H1 (cell line): ENCODE measurements around the gene DDX41. TPM values are rescaled to one million over a fixed set of nuclear protein-coding genes. Genes with fewer than 3 reads are reported as not detected.

Experiments
- CTCF ChIA-PET: fragments of 300-600 bp; sonication (Branson Sonifier 250); formaldehyde crosslinking; loops from one replicate; lab custom pipeline; 2021; ENCODE audit not compliant: partially characterized antibody; lab: Charles Lee
- POLR2A ChIA-PET: fragments of 300-600 bp; sonication (Branson Sonifier 250); formaldehyde crosslinking; loops from one replicate; lab custom pipeline; 2021; ENCODE audit warnings: inconsistent platforms; ENCODE audit not compliant: partially characterized antibody; lab: Charles Lee
- DNase-seq, 2 experiments: peaks; one replicate each; pipeline versions ENCODE4 v3.0.0 to v3.0.0-alpha.2; 2010 to 2022; ENCODE audit warnings: low spot score in 2 of 2, low read depth in 1 of 2, mixed read lengths in 1 of 2
- FAIRE-seq: peaks from 2 replicates; lab custom pipeline; 2011; peaks lifted over from hg19 to GRCh38; lab: Jason Lieb, UNC
- H2AFZ ChIP-seq: 2 replicates; pipeline ENCODE4 v1.8.1; 2012; ENCODE audit warnings: low read length, inconsistent platforms
- H2AK5ac ChIP-seq: 2 replicates; pipeline ENCODE4 v1.6.1; 2013; ENCODE audit warnings: low read depth, low read length
- H2BK120ac ChIP-seq: replicated peaks from 2 replicates; pipeline ENCODE3; 2013; ENCODE audit warnings: low read depth, low read length, inconsistent platforms
- H2BK12ac ChIP-seq: 2 replicates; pipeline ENCODE4 v1.6.1; 2013; ENCODE audit warnings: low read depth, low read length
- H2BK15ac ChIP-seq: 2 replicates; pipeline ENCODE4 v1.6.1; 2013; ENCODE audit warnings: low read length
- H2BK20ac ChIP-seq: 2 replicates; pipeline ENCODE4 v1.6.1; 2013; ENCODE audit warnings: low read length
- H2BK5ac ChIP-seq: 2 replicates; pipeline ENCODE4 v1.6.1; 2013; ENCODE audit warnings: low read depth, low read length
- H3K14ac ChIP-seq: 2 replicates; pipeline ENCODE4 v1.6.1; 2013; ENCODE audit warnings: inconsistent platforms; ENCODE audit not compliant: insufficient read length
- H3K18ac ChIP-seq: 2 replicates; pipeline ENCODE4 v1.6.1; 2013; ENCODE audit warnings: low read length; ENCODE audit errors: extremely low read depth
- H3K23ac ChIP-seq: 2 replicates; pipeline ENCODE4 v1.6.1; 2013; ENCODE audit warnings: inconsistent platforms; ENCODE audit not compliant: insufficient read length
- H3K23me2 ChIP-seq: 2 replicates; pipeline ENCODE4 v1.6.1; 2013; ENCODE audit warnings: low read depth, low read length
- H3K27ac ChIP-seq: 2 replicates; pipeline ENCODE4 v1.6.1; 2011; ENCODE audit warnings: low read depth, low read length, inconsistent platforms
- H3K27me3 ChIP-seq, 4 experiments: replicated peaks in 1 of 4; 1 replicate in 1 of 4; 2 replicates in 3 of 4; pipeline versions ENCODE4 v1.6.1 to v1.8.1; 2011 to 2013; ENCODE audit warnings: low read length in 3 of 4, mild to moderate bottlenecking in 3 of 4, inconsistent platforms in 2 of 4, mixed read lengths in 2 of 4, moderate library complexity in 1 of 4; ENCODE audit not compliant: control insufficient read depth in 3 of 4, insufficient read depth in 3 of 4; ENCODE audit errors: extremely low read depth in 1 of 4
- H3K36me3 ChIP-seq, 4 experiments: 2 replicates each; pipeline versions ENCODE4 v1.6.1 to v1.8.1; 2011 to 2013; ENCODE audit warnings: mild to moderate bottlenecking in 4 of 4, low read length in 3 of 4, moderate library complexity in 2 of 4, control low read depth in 1 of 4, inconsistent platforms in 1 of 4; ENCODE audit not compliant: insufficient read depth in 4 of 4, control insufficient read depth in 2 of 4
- H3K4ac ChIP-seq: replicated peaks from 2 replicates; pipeline ENCODE3; 2013; ENCODE audit warnings: low read length, low read depth, mixed read lengths, inconsistent platforms; ENCODE audit not compliant: insufficient read length
- H3K4me1 ChIP-seq, 4 experiments: replicated peaks in 1 of 4; 1 replicate in 1 of 4; 2 replicates in 3 of 4; pipeline versions ENCODE4 v1.6.1 to v1.8.1; 2011 to 2013; ENCODE audit warnings: low read length in 3 of 4, inconsistent platforms in 2 of 4, mixed read lengths in 1 of 4; ENCODE audit not compliant: insufficient read depth in 4 of 4, control insufficient read depth in 3 of 4
- H3K4me2 ChIP-seq, 2 experiments: 2 replicates each; pipeline versions ENCODE4 v1.6.1 to v1.8.1; 2011 to 2013; ENCODE audit warnings: low read depth in 2 of 2, low read length in 2 of 2, control low read depth in 1 of 2, inconsistent platforms in 1 of 2, mild to moderate bottlenecking in 1 of 2; ENCODE audit not compliant: insufficient read depth in 1 of 2
- H3K4me3 ChIP-seq, 4 experiments: fragments of 200-600, 300-600 bp in 1 of 4; sonication (generic), shearing (Covaris generic), sonication (Bioruptor Twin) in 1 of 4; 2 replicates each; pipeline versions ENCODE4 v1.5.1 to v1.8.1; 2011 to 2016; ENCODE audit warnings: low read length in 4 of 4, low read depth in 3 of 4, control low read depth in 2 of 4, inconsistent platforms in 2 of 4, mild to moderate bottlenecking in 2 of 4, mixed read lengths in 1 of 4, moderate library complexity in 1 of 4; ENCODE audit not compliant: insufficient read depth in 2 of 4; ENCODE audit errors: extremely low read depth in 1 of 4
- H3K56ac ChIP-seq: replicated peaks from 2 replicates; pipeline ENCODE3; 2013; ENCODE audit warnings: low read depth, mild to moderate bottlenecking, mixed read lengths, low read length, inconsistent platforms; ENCODE audit not compliant: insufficient read length
- H3K79me1 ChIP-seq: 2 replicates; pipeline ENCODE4 v1.6.1; 2013; ENCODE audit warnings: low read depth, low read length, control low read depth
- H3K79me2 ChIP-seq, 2 experiments: 2 replicates each; pipeline versions ENCODE4 v1.6.1 to v1.8.1; 2012 to 2013; ENCODE audit warnings: low read length in 2 of 2, mild to moderate bottlenecking in 2 of 2, inconsistent platforms in 1 of 2; ENCODE audit not compliant: insufficient read depth in 2 of 2, control insufficient read depth in 1 of 2
- H3K9ac ChIP-seq, 4 experiments: replicated peaks in 1 of 4; 1 replicate in 1 of 4; 2 replicates in 3 of 4; pipeline versions ENCODE4 v1.6.1 to v1.8.1; 2011 to 2013; ENCODE audit warnings: low read depth in 3 of 4, low read length in 3 of 4, control low read depth in 2 of 4, mild to moderate bottlenecking in 2 of 4, moderate library complexity in 2 of 4, inconsistent platforms in 1 of 4; ENCODE audit errors: extremely low read depth in 1 of 4
- H3K9me3 ChIP-seq, 2 experiments: 2 replicates each; pipeline versions ENCODE4 v1.6.1 to v1.8.1; 2012 to 2013; ENCODE audit warnings: mild to moderate bottlenecking in 2 of 2, moderate library complexity in 2 of 2, control low read depth in 1 of 2, inconsistent platforms in 1 of 2, low read depth in 1 of 2, low read length in 1 of 2, mixed read lengths in 1 of 2; ENCODE audit not compliant: insufficient read depth in 2 of 2
- H4K20me1 ChIP-seq, 2 experiments: replicated peaks in 1 of 2; 2 replicates each; pipeline versions ENCODE3 to v1.8.1; 2011 to 2013; ENCODE audit warnings: inconsistent platforms in 2 of 2, low read length in 2 of 2, mild to moderate bottlenecking in 1 of 2; ENCODE audit not compliant: insufficient read depth in 2 of 2, control insufficient read depth in 1 of 2
- H4K5ac ChIP-seq: 2 replicates; pipeline ENCODE4 v1.6.1; 2013; ENCODE audit warnings: low read length, low read depth, mixed read lengths, inconsistent platforms; ENCODE audit not compliant: insufficient read length
- H4K8ac ChIP-seq: 2 replicates; pipeline ENCODE4 v1.8.0; 2013; ENCODE audit warnings: mild to moderate bottlenecking, moderate library complexity, low read length, inconsistent platforms; ENCODE audit not compliant: insufficient read depth; ENCODE audit errors: extremely low read depth
- H4K91ac ChIP-seq: replicated peaks from 2 replicates; pipeline ENCODE3; 2013; ENCODE audit warnings: low read length, mixed read lengths, inconsistent platforms; ENCODE audit not compliant: insufficient read length
- GTF2F1 ChIP-seq: IDR thresholded peaks from 2 replicates; pipeline ENCODE4 v1.6.1; 2012; ENCODE audit warnings: low read depth, low read length, improper control_type of control experiment, borderline replicate concordance
- JUND ChIP-seq: IDR thresholded peaks from 2 replicates; pipeline ENCODE4 v1.6.1; 2011; ENCODE audit warnings: mild to moderate bottlenecking, improper control_type of control experiment, low read length
- MAX ChIP-seq: IDR thresholded peaks from 2 replicates; pipeline ENCODE4 v1.6.1; 2012; ENCODE audit warnings: inconsistent platforms
- PHF8 ChIP-seq: fragments of 200-600 bp; sonication (generic); conservative IDR thresholded peaks from 2 replicates; pipeline ENCODE4 v1.7.1; 2012; ENCODE audit warnings: low read depth, mild to moderate bottlenecking, inconsistent platforms, low read length, moderate library complexity
- POLR2A ChIP-seq, 2 experiments: IDR thresholded peaks; 1 replicate in 1 of 2; 2 replicates in 1 of 2; pipeline ENCODE4 v1.6.1; 2011; ENCODE audit warnings: low read depth in 2 of 2, low read length in 2 of 2, mild to moderate bottlenecking in 2 of 2; ENCODE audit errors: control extremely low read depth in 1 of 2
- POLR2AphosphoS5 ChIP-seq: IDR thresholded peaks from 2 replicates; pipeline ENCODE4 v1.6.1; 2011; ENCODE audit warnings: low read depth, low read length
- RNF2 ChIP-seq: fragments of 200-900, 300-1000 bp; sonication (generic); IDR thresholded peaks from 2 replicates; pipeline ENCODE4 v1.7.1; 2016; ENCODE audit warnings: borderline replicate concordance, low read depth, mild to moderate bottlenecking, antibody characterized with exemption, low read length; ENCODE audit not compliant: poor library complexity, severe bottlenecking; ENCODE audit errors: missing control alignments
- SP1 ChIP-seq: IDR thresholded peaks from 2 replicates; pipeline ENCODE4 v1.6.1; 2011; ENCODE audit warnings: low read depth, low read length
- SP4 ChIP-seq: IDR thresholded peaks from 2 replicates; pipeline ENCODE4 v1.6.1; 2012; ENCODE audit warnings: low read length, inconsistent platforms
- TAF1 ChIP-seq: IDR thresholded peaks from 2 replicates; pipeline ENCODE4 v1.6.1; 2011; ENCODE audit warnings: mild to moderate bottlenecking, low read depth, low read length
- TEAD4 ChIP-seq: IDR thresholded peaks from 2 replicates; pipeline ENCODE4 v1.6.1; 2012; ENCODE audit warnings: low read depth, low read length, inconsistent platforms, mixed read lengths
- WGBS, 2 experiments: shearing (Covaris generic) in 1 of 2; methylation state at CpG; one replicate each; pipeline versions ENCODE4 v1.1.6 to v1.1.7; 2013 to 2015; ENCODE audit warnings: low lambda C conversion rate in 2 of 2, mixed read lengths in 2 of 2, inconsistent platforms in 1 of 2, low coverage in 1 of 2, missing lambda C conversion rate in 1 of 2; ENCODE audit not compliant: insufficient replicate concordance in 2 of 2, insufficient coverage in 1 of 2, insufficient read length in 1 of 2; ENCODE audit errors: extremely low coverage in 1 of 2, missing lambda C conversion rate in 1 of 2; 5-methylcytosine and 5-hydroxymethylcytosine counted together
- polyA plus RNA-seq, 7 experiments: library from polyadenylated mRNA; depleted of rRNA in 3 of 7; stranded (reverse) in 5 of 7; unstranded in 2 of 7; fragments of >200 nt in 5 of 7; fragments of 200-250 nt in 2 of 7; gene quantifications; 1 replicate in 5 of 7; 2 replicates in 1 of 7; 4 replicates in 1 of 7; pipeline versions ENCODE4 v1.2.1 to v1.2.3, GENCODE V29; 2011 to 2013; ENCODE audit warnings: missing spikeins in 2 of 7, mixed read lengths in 2 of 7
- total RNA-seq: library from RNA; stranded (reverse); fragmentation: NEBNext Ultra II Directional; extraction: Animal tissue kit (Norgen Biotek cat#: 25700); gene quantifications from 2 replicates; pipeline ENCODE4 v1.2.1, GENCODE V29; 2021

DDX41 gene
- total and polyA plus RNA-seq, 2 of the 8 experiments (the other 6 are each of a cell fraction or from before 2014, with no cell fraction given) = 102 to 135 TPM

GRCh38 chr5:177468685-177469628 is 47.8 kb downstream of the DDX41 start:
- FAIRE-seq (no peak), DNase-seq (peak in 1 of 2 experiments; percentile 75)
- peak overlapping the region; percentile 76 for H4K8ac ChIP-seq
- H3K56ac ChIP-seq = no peak overlapping the region
- no peak overlapping the region for H3K4ac ChIP-seq
- WGBS, 2 experiments = 81% methylated on average over 18 of the region's 25 CpGs; no CpG with 5 or more reads in 1 of the 2 experiments
- H2BK20ac ChIP-seq = no peak overlapping the region
- no peak overlapping the region for H3K23ac ChIP-seq
- no peak overlapping the region for H4K5ac ChIP-seq
- peaks cover 23% of the 10 kb centered on the region for H3K79me1 ChIP-seq
- no peak overlapping the region for H3K18ac ChIP-seq
- H2BK5ac ChIP-seq = peak overlapping the region; percentile 81; the same call in 1 of the 2 replicates
- H3K79me2 ChIP-seq = peaks cover 14 to 50% of the 10 kb centered on the region in 2 experiments
- H3K4me1 ChIP-seq = peaks cover 11 to 32% (median 29%) of the 10 kb centered on the region in 4 experiments
- peak overlapping the region in 1 of 2 experiments; percentile 78; a peak in 1 of 4 replicates for H3K4me2 ChIP-seq
- no peak overlapping the region for H4K91ac ChIP-seq
- H3K36me3 ChIP-seq = peaks cover 33 to 61% (median 45%) of the 10 kb centered on the region in 4 experiments
- no peak overlapping the region for H2BK15ac ChIP-seq
- H3K14ac ChIP-seq = no peak overlapping the region
- CTCF ChIA-PET = interaction anchor here (0.8 to 7.9 kb wide), 11 partner anchors 9 to 159 kb away, joined by 3 to 64 read pairs (median 3); no protein-coding TSS in a partner anchor
- POLR2A ChIA-PET = interaction anchor here (0.8 to 67.5 kb wide), 5 partner anchors 0 to 157 kb away, joined by 3 to 3349 read pairs (median 6); partner anchors contain the start of genes DBN1, DDX41, DOK3 and GRK6
- 0 out of 2 replicates have a peak overlapping the region, but pooled peaks have one; percentile 68 for H3K27ac ChIP-seq
- no peak overlapping the region for H2BK120ac ChIP-seq
- no peak overlapping the region for H2AK5ac ChIP-seq
- no peak overlapping the region for H3K4me3 ChIP-seq
- no peak overlapping the region; a peak in 3 of 7 replicates for H3K9ac ChIP-seq
- H3K23me2 ChIP-seq = peaks cover 2% of the 10 kb centered on the region
- no peak overlapping the region for H2BK12ac ChIP-seq
- no peaks in the 10 kb centered on the region for H3K27me3 ChIP-seq
- H2AFZ ChIP-seq = no peak overlapping the region
- H3K9me3 ChIP-seq = peaks cover 0 to 4% of the 10 kb centered on the region in 2 experiments; a peak in 2 of 4 replicates
- H4K20me1 ChIP-seq = peaks cover 32 to 43% of the 10 kb centered on the region in 2 experiments
- no peak for TF ChIP-seq RNF2
- TF ChIP-seq SP4 = no peak
- no peak for TF ChIP-seq TEAD4
- TF ChIP-seq JUND = peak; percentile 55; the same call in 1 of the 2 replicates
- TF ChIP-seq TAF1 = peak; percentile 39; the same call in 1 of the 2 replicates
- peak; percentile 49; the same call in 1 of the 2 replicates for TF ChIP-seq MAX
- TF ChIP-seq PHF8 = no peak
- 0 out of 2 replicates have a peak, but pooled peaks have one; percentile 25 for TF ChIP-seq SP1
- TF ChIP-seq POLR2A (IDR thresholded peaks at IDR 0.05; ENCODE audit: control extremely low read depth in 1 of 2, low read depth in 2 of 2, low read length in 2 of 2) = peak in 1 of 2 experiments; percentile 78; a peak in 2 of 3 replicates
- peak; percentile 69 for TF ChIP-seq POLR2AphosphoS5
- no peak for TF ChIP-seq GTF2F1
